GM18505 (cell line): ENCODE results near the gene TFCP2.

Source experiments
- ATAC-seq: cut with Tn5 transposase; IDR thresholded peaks from one replicate; pipeline ENCODE4 v1.9.1; 2021; ENCODE audit not compliant: unreplicated experiment
- POLR2A ChIP-seq: IDR thresholded peaks from 4 replicates; pipeline ENCODE4 v1.6.1; 2011; ENCODE audit warnings: borderline replicate concordance; ENCODE audit not compliant: insufficient read depth, insufficient read length; ENCODE audit errors: extremely low read depth

TFCP2 gene

GRCh38 chr12:51162217-51162616 lies 10.7 kb downstream of the TFCP2 start:
- no peak for TF ChIP-seq POLR2A
- ATAC-seq, result no peak

DNA sequence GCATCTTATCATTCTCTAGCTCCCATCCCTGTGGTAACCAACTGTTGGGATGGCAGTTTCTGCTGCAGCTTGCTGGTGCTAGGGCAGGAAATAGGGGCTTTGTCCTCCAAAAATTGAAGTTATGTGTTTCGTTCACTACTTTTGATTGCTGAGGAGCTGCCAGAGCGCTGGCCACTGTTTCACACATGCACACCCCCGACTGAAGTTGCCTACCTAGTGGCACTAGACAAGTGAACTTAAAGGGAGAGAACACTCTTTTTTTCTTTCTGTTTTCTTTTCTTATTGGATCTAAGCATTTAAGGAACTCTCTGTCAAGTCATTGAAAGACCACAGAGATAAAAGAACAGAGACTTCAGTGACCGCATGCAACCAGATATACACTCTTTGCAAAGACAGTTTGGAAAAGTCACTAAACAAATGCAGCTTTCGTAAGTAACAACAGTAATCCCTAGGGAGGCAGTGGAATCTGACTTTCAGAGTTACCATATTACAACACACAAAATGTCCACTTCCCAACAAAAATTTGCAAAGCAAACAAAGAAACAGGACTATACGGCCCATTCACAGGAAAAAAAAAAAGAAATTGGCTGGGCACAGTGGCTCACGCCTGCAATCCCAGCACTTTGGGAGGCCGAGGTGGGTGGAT lies 12.0 kb downstream of the TFCP2 start:
- ATAC-seq, result no peak
- TF ChIP-seq POLR2A, result no peak

DNA sequence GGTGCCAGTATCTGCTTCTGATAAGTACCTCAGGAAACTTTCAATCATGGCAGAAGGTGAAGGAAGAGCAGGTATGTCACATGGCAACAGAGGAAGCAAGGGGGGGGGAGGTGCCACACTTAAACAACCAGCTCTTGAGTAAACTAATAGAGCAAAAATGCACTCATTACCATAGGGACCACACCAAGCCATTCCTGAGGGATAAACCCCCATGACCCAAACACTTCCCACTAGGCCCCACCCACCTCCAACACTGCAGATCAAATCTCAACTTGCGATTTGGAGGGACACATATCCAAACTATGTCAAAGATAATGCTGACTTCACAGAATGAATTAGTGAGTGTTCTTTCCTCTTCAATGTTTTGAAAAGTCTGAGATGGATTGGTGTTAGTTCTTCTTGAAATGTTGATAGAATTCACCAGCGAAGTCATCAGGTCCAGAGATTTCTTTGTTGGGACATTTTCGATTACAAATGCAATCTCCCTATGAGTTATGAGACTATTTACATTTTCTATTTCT lies 16.6 kb downstream of the TFCP2 start:
- ATAC-seq, result no peak
- no peak for TF ChIP-seq POLR2A

DNA sequence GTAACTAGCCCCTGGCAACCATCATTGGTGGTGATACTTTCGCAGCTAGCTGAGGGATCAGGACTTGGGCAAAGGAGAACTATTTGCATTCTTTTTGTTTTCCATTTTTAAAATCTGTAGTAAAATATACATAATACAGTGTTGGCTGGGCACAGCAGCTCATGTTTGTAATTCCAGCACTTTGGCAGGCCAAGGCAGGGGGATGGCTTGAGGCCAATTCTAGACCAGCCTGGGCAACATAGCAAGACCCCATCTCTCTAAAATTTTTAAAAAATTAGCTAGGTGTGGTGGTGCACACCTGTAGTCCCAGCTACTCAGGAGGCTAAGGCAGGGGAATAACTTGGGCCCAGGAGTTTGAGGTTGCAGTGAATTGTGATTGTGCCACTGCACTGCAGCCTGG lies 20.0 kb downstream of the TFCP2 start:
- no peak for ATAC-seq
- no peak for TF ChIP-seq POLR2A

DNA sequence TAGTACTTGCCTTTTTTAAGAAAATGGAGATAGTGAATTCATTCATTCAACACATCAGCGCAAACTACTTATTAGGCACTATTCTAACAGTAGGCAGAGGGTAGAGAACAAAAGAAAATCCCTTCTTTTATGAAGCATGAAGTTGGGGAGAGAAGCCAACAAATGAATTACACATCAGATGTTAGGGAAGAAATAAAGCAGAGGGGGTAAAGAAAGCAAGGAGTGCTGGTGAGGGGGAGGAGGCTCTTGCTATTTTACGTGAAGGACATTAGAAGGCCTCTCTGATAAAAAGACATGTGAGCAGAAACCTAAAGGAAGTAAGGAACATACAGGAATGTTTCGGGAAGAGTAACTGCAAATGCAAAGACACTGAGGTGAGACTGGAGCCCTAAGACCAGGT lies 22.2 kb downstream of the TFCP2 start:
- TF ChIP-seq POLR2A, result no peak
- no peak for ATAC-seq

- TF ChIP-seq POLR2A, result no peak
- ATAC-seq, result no peak
These were observed 25.6 kb downstream of the TFCP2 start for GRCh38 chr12:51147309-51147708.

GRCh38 chr12:51139292-51139844 lies 33.6 kb downstream of the TFCP2 start:
- no peak for ATAC-seq
- TF ChIP-seq POLR2A, result no peak

GRCh38 chr12:51132693-51133092 lies 40.2 kb downstream of the TFCP2 start:
- TF ChIP-seq POLR2A, result no peak
- no peak for ATAC-seq

GRCh38 chr12:51131745-51132521 lies 41.0 kb downstream of the TFCP2 start:
- TF ChIP-seq POLR2A, result no peak
- no peak for ATAC-seq

GRCh38 chr12:51128919-51129318 lies 44.0 kb downstream of the TFCP2 start:
- TF ChIP-seq POLR2A, result no peak
- no peak for ATAC-seq

DNA sequence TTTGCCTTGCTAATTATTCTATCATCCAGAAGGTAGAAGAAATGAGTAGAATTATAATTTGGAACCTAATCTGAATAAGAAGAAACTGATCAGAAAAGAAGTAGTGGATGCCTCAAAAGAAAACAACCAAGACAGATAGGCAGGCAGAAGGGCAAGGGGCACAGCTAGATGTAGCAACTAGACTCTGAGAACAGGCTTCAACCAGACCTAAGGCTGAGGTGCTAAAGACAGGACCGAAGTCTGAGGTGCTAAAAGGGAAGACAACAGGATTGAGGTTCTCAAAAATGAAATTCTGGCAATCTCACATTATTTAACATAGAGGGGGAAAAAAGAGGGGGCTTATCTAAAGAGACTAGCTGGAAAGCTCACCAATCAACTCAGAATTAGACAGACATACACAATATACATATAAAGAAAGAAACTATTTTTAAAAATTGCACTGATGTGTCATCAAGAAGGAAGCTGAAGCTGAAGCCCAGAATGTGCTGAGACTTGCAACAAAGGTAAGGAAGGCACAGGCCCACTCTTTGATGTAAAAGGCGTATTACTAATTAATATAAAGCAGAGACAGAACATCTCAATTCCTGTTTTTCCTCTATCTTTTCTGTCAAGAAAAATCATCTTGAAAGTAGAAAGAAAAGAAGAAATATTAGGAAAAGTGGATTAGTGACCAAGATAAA lies 45.7 kb downstream of the TFCP2 start:
- no peak for TF ChIP-seq POLR2A
- no peak for ATAC-seq

DNA sequence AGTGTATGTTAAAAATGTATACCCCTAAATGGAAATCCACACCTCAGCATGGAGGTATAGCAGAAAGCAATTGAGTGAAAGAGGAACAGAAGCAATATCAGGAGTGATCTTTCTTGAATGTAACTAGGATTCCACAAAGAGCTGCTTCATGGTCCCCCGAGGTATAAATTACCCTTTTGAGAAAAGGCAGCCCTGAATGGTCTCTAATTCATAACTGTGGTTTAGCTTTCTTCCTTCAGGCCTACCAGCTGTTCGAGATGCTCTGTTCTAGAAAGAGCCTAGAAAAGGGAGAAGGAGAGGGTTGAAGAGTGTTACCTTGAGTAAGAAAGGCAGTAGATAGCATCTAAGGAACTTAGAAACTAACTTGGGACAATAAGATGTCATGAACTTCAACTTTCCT lies 46.6 kb downstream of the TFCP2 start:
- ATAC-seq, result no peak
- TF ChIP-seq POLR2A, result no peak

DNA sequence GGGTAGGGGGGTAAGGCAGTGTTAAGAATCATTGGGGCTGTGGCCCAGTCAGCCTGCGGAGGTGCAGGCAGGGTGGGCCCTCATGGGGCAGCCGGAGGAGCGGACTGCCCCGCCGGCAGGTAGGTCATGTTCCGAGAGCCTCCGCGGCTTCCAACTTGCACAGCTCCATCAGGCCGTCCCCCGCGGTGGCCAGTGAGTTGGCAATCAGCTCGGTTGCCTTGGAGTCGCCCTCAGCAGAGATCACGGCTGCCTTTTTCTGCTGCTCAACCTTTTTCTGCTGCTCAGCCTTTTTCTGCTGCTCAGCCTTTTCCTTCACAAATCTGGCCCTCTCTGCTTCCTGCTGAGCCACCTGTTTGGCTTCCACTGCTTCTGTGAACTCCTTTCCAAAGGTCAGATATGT lies 48.4 kb downstream of the TFCP2 start:
- TF ChIP-seq POLR2A, result no peak
- ATAC-seq, result no peak
